ENCODE results near the gene RNASE12.
A peak's percentile ranks its signal among the peaks of the same experiment; 100 is the strongest.
"Not testable (repeated sequence)": the region's sequence is repeated elsewhere in the genome, so short reads cannot be mapped to it uniquely, and the experiment has no call there.

RNASE12 gene

DNA sequence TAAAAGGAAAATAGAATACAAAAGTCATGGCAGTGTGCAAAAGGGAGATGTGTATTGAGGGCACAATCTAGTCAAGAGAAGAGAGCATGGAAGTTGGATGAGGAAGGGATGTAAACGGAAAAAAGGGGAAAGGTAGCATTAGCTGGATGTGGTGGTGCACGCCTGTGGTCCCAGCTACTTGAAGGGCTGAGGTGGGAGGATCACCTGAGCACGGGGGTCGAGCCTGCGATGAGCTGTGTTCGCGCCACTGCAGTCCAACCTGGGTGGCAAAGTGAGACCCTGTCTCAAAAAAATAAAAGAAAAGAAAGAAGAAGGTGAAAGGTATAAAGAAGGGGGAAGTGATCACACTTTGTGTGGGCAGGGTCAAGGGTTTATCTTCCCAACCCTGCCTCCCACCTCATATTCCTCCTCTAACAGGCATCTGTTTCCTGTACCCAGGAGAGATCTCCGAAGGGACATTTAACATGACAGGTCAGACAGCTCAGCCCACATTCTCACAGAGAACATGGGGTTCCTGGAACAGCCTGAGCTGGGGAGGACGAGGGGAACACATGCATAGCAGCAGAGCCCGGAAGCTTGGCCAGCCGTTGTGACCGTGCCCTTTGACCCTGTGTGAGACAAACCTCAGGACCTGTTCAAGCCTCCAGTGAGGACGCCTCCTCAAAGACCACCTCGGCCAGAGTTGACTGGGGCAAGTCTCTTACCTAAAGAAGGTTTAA is 12.2 kb downstream of the RNASE12 start:
- no peak for DNase-seq (ENCODE audit: low read depth, low spot score)
- H3K9me3 ChIP-seq (ENCODE audit: control insufficient read depth, insufficient read depth, low read length): no peaks in the 10 kb centered on the region
- H3K36me3 ChIP-seq (ENCODE audit: control insufficient read depth, insufficient read depth, low read length): no peaks in the 10 kb centered on the region
- no peaks in the 10 kb centered on the region for H3K27me3 ChIP-seq (ENCODE audit: control insufficient read depth, insufficient read depth, low read length)
- H3K4me3 ChIP-seq (ENCODE audit: low read length): no peak overlapping the region
- H3K4me1 ChIP-seq (ENCODE audit: control insufficient read depth, insufficient read depth, low read length): peaks cover 8% of the 10 kb centered on the region
- no CpG with 5 or more reads among the region's 14 CpGs for WGBS (ENCODE audit: insufficient coverage, insufficient read length)
- H3K27ac ChIP-seq (ENCODE audit: low read length): no peak overlapping the region

DNA sequence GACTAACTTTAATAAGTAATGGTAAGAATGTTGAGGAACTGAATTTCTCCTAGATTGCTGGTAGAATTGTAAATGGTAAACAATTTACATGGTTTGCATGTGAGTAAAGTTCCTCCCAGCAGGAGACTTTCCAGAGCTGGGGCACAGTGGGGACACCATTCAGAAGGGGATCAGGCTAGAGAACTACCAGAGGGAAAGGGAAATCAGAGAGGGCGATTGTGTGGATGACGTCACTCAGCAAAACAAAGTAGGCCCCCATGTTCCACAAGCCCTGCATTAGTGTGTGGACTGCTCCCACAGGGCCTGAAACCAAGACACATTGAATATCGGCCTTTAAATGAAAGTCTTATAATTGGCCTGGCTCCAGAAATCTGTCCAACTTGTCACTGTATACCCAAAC is 12.9 kb downstream of the RNASE12 start:
- peaks cover 6% of the 10 kb centered on the region; the same call in 1 of the 2 replicates for H3K4me1 ChIP-seq (ENCODE audit: control insufficient read depth, insufficient read depth, low read length)
- WGBS (ENCODE audit: insufficient coverage, insufficient read length): no CpG with 5 or more reads among the region's 3 CpGs
- H3K27me3 ChIP-seq (ENCODE audit: control insufficient read depth, insufficient read depth, low read length): no peaks in the 10 kb centered on the region
- H3K9me3 ChIP-seq (ENCODE audit: control insufficient read depth, insufficient read depth, low read length): no peaks in the 10 kb centered on the region
- H3K27ac ChIP-seq (ENCODE audit: low read length): no peak overlapping the region
- no peaks in the 10 kb centered on the region for H3K36me3 ChIP-seq (ENCODE audit: control insufficient read depth, insufficient read depth, low read length)
- no peak overlapping the region for H3K4me3 ChIP-seq (ENCODE audit: low read length)
- peak; percentile 93 for DNase-seq (ENCODE audit: low read depth, low spot score)

DNA sequence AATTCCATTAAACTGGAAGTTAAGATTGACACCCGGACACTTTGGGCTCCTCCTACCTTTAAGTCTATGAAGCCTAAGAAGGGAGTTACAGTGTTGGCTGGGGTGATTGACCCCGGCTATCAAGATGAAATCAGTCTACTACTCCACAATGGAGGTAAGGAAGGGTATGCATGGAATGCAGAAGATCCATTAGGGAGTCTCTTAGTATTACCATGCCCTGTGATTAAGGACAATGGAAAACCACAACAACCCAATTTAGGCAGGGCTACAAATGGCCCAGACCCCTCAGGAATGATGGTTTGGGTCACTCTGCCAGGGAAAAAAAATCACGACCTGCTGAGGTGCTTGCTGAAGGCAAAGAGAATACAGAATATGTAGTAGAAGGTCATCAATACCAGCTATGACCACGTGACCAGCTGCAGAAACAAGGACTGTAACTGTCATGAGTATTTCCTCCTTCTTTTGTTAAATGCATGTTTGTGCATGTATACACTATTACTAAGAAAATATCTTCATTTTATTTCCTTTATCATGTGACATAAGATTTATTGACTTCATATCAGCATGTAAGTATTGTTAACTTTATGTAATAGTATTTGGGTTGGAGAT is 18.7 kb downstream of the RNASE12 start:
- WGBS (ENCODE audit: insufficient coverage, insufficient read length): no CpG with 5 or more reads among the region's 4 CpGs
- not testable (repeated sequence) for H3K4me1 ChIP-seq (ENCODE audit: control insufficient read depth, insufficient read depth, low read length); H3K9me3 ChIP-seq (ENCODE audit: control insufficient read depth, insufficient read depth, low read length); H3K27me3 ChIP-seq (ENCODE audit: control insufficient read depth, insufficient read depth, low read length); H3K36me3 ChIP-seq (ENCODE audit: control insufficient read depth, insufficient read depth, low read length); DNase-seq (ENCODE audit: low read depth, low spot score); H3K4me3 ChIP-seq (ENCODE audit: low read length); H3K27ac ChIP-seq (ENCODE audit: low read length)

DNA sequence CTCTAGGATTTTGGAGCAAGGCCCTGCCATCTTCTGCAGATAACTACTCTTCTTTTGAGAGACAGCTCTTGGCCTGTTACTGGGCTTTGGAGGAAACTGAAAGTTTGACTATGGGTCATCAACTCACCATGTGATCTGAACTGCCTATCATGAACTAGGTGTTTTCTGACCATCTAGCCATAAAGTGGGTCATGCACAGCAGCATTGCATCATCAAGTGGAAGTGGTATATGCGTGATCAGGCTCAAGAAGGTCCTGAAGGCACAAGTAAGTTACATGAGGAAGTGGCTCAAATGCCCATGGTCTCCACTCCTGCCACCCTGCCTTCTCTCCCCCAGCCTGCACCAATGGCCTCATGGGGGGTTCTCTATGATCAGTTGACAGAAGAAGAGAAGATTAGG is 20.5 kb downstream of the RNASE12 start:
- not testable (repeated sequence) for H3K4me1 ChIP-seq (ENCODE audit: control insufficient read depth, insufficient read depth, low read length); H3K4me3 ChIP-seq (ENCODE audit: low read length); H3K36me3 ChIP-seq (ENCODE audit: control insufficient read depth, insufficient read depth, low read length); H3K9me3 ChIP-seq (ENCODE audit: control insufficient read depth, insufficient read depth, low read length); H3K27me3 ChIP-seq (ENCODE audit: control insufficient read depth, insufficient read depth, low read length); H3K27ac ChIP-seq (ENCODE audit: low read length); DNase-seq (ENCODE audit: low read depth, low spot score)
- no CpG with 5 or more reads among the region's 1 CpG for WGBS (ENCODE audit: insufficient coverage, insufficient read length)

DNA sequence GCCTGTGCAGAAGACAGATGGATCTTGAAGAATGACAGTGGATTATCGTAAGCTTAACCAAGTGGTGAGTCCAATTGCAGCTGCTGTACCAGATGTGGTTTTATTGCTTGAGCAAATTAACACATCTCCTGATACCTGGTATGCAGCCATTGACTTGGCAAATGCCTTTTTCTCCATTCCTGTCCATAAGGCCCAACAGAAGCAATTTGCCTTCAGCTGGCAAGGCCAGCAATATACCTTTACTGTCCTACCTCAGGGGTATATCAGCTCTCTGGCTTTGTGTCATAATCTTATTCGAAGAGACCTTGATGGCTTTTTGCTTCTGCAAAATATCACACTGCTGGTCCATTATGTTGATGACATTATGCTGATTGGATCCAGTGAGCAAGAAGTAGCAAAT is 21.3 kb downstream of the RNASE12 start:
- WGBS (ENCODE audit: insufficient coverage, insufficient read length): no CpG with 5 or more reads among the region's 2 CpGs
- not testable (repeated sequence) for DNase-seq (ENCODE audit: low read depth, low spot score); H3K9me3 ChIP-seq (ENCODE audit: control insufficient read depth, insufficient read depth, low read length)

DNA sequence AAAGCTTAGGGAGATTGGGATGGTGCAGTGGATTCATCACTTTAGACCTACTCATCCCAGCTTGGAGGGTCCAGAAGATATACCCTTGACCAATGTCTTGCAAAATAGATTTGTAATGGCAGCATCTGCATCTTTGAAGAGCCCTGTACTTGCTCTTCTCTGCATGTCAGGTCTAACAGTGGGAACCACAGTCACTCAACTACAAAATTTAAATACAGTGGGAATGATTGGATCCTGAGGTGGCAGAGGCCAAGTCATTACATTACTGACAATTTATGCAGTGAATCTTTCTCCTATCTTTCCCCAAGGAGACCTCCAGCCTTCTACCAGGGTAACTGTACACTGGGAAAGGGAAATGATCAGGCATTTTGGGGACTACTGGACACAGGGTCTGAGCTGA is 22.1 kb downstream of the RNASE12 start:
- DNase-seq (ENCODE audit: low read depth, low spot score): no peak
- H3K9me3 ChIP-seq (ENCODE audit: control insufficient read depth, insufficient read depth, low read length): no peaks in the 10 kb centered on the region
- no peaks in the 10 kb centered on the region; the same call in 1 of the 2 replicates for H3K36me3 ChIP-seq (ENCODE audit: control insufficient read depth, insufficient read depth, low read length)
- peaks cover 1% of the 10 kb centered on the region; the same call in 1 of the 2 replicates for H3K4me1 ChIP-seq (ENCODE audit: control insufficient read depth, insufficient read depth, low read length)
- H3K27me3 ChIP-seq (ENCODE audit: control insufficient read depth, insufficient read depth, low read length): no peaks in the 10 kb centered on the region
- H3K4me3 ChIP-seq (ENCODE audit: low read length): no peak overlapping the region
- H3K27ac ChIP-seq (ENCODE audit: low read length): no peak overlapping the region

More for the DNA sequence above, 21.3 kb downstream of the RNASE12 start:
- H3K36me3 ChIP-seq (ENCODE audit: control insufficient read depth, insufficient read depth, low read length); H3K27me3 ChIP-seq (ENCODE audit: control insufficient read depth, insufficient read depth, low read length); H3K27ac ChIP-seq (ENCODE audit: low read length); H3K4me3 ChIP-seq (ENCODE audit: low read length); H3K4me1 ChIP-seq (ENCODE audit: control insufficient read depth, insufficient read depth, low read length): not testable (repeated sequence)

DNA sequence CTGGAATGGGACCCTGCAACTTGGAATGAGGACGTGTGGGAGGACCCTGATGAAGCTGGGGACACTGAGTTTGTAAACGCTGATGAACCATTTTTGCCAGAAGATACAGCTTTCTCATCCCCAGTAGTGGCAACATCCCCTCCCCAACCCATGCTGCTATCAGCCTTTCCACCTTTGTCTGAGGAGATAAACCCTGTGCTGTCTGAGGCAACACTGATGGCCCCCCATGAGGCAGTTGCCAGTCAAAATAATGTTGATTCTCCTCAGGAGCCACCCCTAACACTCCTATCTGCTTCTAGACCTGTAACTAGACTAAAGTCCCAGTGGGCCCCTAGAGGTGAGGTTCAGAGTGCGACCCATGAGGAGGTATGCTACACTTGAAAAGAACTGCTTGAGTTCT is 22.8 kb downstream of the RNASE12 start:
- no peak overlapping the region for H3K27ac ChIP-seq (ENCODE audit: low read length)
- no CpG with 5 or more reads among the region's 3 CpGs for WGBS (ENCODE audit: insufficient coverage, insufficient read length)
- no peak overlapping the region for H3K4me3 ChIP-seq (ENCODE audit: low read length)
- H3K27me3 ChIP-seq (ENCODE audit: control insufficient read depth, insufficient read depth, low read length): no peaks in the 10 kb centered on the region
- H3K36me3 ChIP-seq (ENCODE audit: control insufficient read depth, insufficient read depth, low read length): no peaks in the 10 kb centered on the region; the same call in 1 of the 2 replicates
- H3K4me1 ChIP-seq (ENCODE audit: control insufficient read depth, insufficient read depth, low read length): peaks cover 1% of the 10 kb centered on the region; the same call in 1 of the 2 replicates
- no peak for DNase-seq (ENCODE audit: low read depth, low spot score)
- no peaks in the 10 kb centered on the region for H3K9me3 ChIP-seq (ENCODE audit: control insufficient read depth, insufficient read depth, low read length)

DNA sequence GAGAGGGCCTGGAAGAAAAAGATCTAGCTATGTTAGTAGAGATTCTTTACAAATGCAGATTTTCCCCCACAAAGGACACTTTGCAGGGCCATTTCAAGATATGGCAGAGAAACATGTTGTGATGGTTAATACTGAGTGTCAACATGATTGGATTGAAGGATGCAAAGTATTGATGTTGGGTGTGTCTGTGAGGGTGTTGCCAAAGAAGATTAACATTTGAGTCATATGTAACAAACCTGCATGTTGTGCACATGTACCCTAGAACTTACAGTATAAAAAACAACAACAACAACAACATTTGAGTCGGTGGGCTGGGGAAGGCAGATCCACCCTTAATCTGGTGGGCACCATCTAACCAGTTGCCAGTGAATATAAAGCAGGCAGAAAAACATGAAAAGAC is 24.0 kb downstream of the RNASE12 start:
- DNase-seq (ENCODE audit: low read depth, low spot score); H3K27me3 ChIP-seq (ENCODE audit: control insufficient read depth, insufficient read depth, low read length); H3K36me3 ChIP-seq (ENCODE audit: control insufficient read depth, insufficient read depth, low read length); H3K4me1 ChIP-seq (ENCODE audit: control insufficient read depth, insufficient read depth, low read length); H3K9me3 ChIP-seq (ENCODE audit: control insufficient read depth, insufficient read depth, low read length); H3K4me3 ChIP-seq (ENCODE audit: low read length); H3K27ac ChIP-seq (ENCODE audit: low read length): not testable (repeated sequence)
- WGBS (ENCODE audit: insufficient coverage, insufficient read length): no CpG with 5 or more reads among the region's 1 CpG

DNA sequence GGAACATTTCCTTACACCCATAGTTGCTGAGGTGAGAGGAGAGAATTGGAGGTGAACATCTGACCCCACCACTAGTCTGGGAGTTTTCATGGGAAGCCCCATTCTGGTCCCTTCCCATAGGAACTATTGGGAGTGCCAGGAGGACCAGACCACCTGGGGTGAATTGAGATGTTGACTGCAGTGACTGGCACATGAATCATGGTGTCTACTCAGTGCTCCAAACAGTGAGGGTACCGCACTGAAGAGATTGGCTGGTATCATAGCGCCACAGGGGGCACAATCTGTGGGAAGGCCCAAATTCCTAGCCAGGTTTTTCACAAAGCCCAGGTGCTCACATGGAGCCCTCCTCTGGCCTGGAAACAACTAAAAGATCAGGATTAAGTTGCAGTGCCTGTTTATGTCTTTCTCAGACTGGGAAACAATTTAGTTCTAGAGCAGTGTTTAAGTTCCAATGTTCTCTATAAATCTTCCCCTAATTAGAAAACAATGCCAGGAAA is 26.6 kb downstream of the RNASE12 start:
- no peaks in the 10 kb centered on the region for H3K9me3 ChIP-seq (ENCODE audit: control insufficient read depth, insufficient read depth, low read length)
- no peak for DNase-seq (ENCODE audit: low read depth, low spot score)
- H3K4me3 ChIP-seq (ENCODE audit: low read length): no peak overlapping the region
- peaks cover 1% of the 10 kb centered on the region; the same call in 1 of the 2 replicates for H3K4me1 ChIP-seq (ENCODE audit: control insufficient read depth, insufficient read depth, low read length)
- no peaks in the 10 kb centered on the region for H3K27me3 ChIP-seq (ENCODE audit: control insufficient read depth, insufficient read depth, low read length)
- H3K27ac ChIP-seq (ENCODE audit: low read length): no peak overlapping the region
- WGBS (ENCODE audit: insufficient coverage, insufficient read length): no CpG with 5 or more reads among the region's 2 CpGs
- no peaks in the 10 kb centered on the region; the same call in 1 of the 2 replicates for H3K36me3 ChIP-seq (ENCODE audit: control insufficient read depth, insufficient read depth, low read length)

DNA sequence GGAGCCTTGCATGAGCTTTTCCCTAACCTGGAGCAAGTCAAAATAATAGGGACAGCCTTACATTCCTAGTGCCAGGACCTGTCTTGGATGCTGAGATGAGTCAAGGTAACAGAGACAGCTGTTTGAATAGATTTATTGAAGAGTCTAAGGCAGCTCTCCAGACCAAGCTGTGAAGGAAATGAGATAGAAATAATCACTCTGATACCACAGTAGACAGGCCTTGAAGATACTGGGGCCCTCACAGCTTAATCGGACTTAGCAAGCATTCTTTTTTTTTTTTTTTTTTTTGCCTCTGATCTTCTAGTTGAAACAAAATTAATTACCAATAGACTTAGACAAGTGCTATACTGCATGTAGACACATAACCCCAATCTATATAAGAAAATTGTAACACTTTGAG is 27.2 kb downstream of the RNASE12 start:
- H3K4me3 ChIP-seq (ENCODE audit: low read length): no peak overlapping the region
- no peak overlapping the region for H3K27ac ChIP-seq (ENCODE audit: low read length)
- no peaks in the 10 kb centered on the region for H3K9me3 ChIP-seq (ENCODE audit: control insufficient read depth, insufficient read depth, low read length)
- no CpG with 5 or more reads among the region's 1 CpG for WGBS (ENCODE audit: insufficient coverage, insufficient read length)
- peaks cover 1% of the 10 kb centered on the region; the same call in 1 of the 2 replicates for H3K4me1 ChIP-seq (ENCODE audit: control insufficient read depth, insufficient read depth, low read length)
- no peaks in the 10 kb centered on the region; the same call in 1 of the 2 replicates for H3K36me3 ChIP-seq (ENCODE audit: control insufficient read depth, insufficient read depth, low read length)
- H3K27me3 ChIP-seq (ENCODE audit: control insufficient read depth, insufficient read depth, low read length): no peaks in the 10 kb centered on the region
- DNase-seq (ENCODE audit: low read depth, low spot score): no peak
